Urinary bladder (tissue), 4 donors: ENCODE results near the gene ALG14. TPM values are rescaled to one million over a fixed set of nuclear protein-coding genes. Genes with fewer than 3 reads are reported as not detected.
"Not testable (repeated sequence)": the region's sequence is repeated elsewhere in the genome, so short reads cannot be mapped to it uniquely, and the experiment has no call there.

ENCODE experiments used
- DNase-seq: peaks from one replicate; pipeline ENCODE4 v3.0.0-alpha.2; 2015; ENCODE audit errors: extremely low spot score
- H3K27ac ChIP-seq: one replicate; pipeline ENCODE4 v1.5.1; 2013; ENCODE audit warnings: low read depth, mild to moderate bottlenecking, moderate library complexity
- H3K36me3 ChIP-seq: one replicate; pipeline ENCODE4 v1.6.1; 2013; ENCODE audit warnings: mild to moderate bottlenecking, moderate library complexity; ENCODE audit not compliant: insufficient read depth
- H3K4me1 ChIP-seq: one replicate; pipeline ENCODE4 v1.6.1; 2013; ENCODE audit warnings: mild to moderate bottlenecking, moderate library complexity; ENCODE audit not compliant: insufficient read depth
- H3K4me3 ChIP-seq: one replicate; pipeline ENCODE4 v1.5.1; 2013; ENCODE audit warnings: low read depth, low read length
- WGBS: extraction: QIAGEN DNeasy Blood & Tissue Kit; methylation state at CpG from one replicate; pipeline ENCODE4 v1.1.7; 2013; 5-methylcytosine and 5-hydroxymethylcytosine counted together
- polyA plus RNA-seq: library from polyadenylated mRNA; stranded (reverse); fragments of 200-250 nt; gene quantifications from one replicate; pipeline ENCODE4 v1.2.3, GENCODE V29; 2013
- total RNA-seq: library from RNA; depleted of rRNA; stranded (reverse); fragments of >200 nt; gene quantifications from one replicate; pipeline ENCODE4 v1.2.3, GENCODE V29; 2014
- donor health status: healthy with polysubstance abuse.
- donor health status: healthy.

Gene ALG14
- total and polyA plus RNA-seq, 2 donors: 2.7 to 4.4 TPM

DNA sequence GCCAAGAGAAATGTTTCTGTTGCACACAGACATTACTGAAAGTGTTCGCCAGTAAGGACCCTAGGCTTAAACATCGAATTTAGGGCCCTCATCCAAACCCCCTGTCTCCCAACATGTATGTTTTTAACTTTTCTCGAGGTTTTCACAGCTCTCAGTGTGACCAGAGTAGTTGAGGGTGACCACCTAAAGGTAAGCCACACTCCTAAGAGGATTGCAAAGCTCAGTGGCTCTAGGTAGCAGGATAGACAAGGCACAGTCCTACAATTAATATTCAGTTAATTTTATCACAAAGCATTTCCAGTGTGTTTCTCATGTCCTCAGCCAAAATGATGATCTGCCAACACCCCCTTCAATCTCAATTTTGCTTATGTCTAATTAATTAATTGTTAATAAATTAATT lies 695 bp upstream of the ALG14 start:
- Histone ChIP-seq H3K36me3 (no peaks in the 10 kb centered on the region), H3K27ac (no peak overlapping the region), H3K4me1 (no peaks in the 10 kb centered on the region), H3K4me3 (peak overlapping the region; percentile 42)
- no peak for DNase-seq
- 15% methylated on average over 3 of the region's 3 CpGs for WGBS

DNA sequence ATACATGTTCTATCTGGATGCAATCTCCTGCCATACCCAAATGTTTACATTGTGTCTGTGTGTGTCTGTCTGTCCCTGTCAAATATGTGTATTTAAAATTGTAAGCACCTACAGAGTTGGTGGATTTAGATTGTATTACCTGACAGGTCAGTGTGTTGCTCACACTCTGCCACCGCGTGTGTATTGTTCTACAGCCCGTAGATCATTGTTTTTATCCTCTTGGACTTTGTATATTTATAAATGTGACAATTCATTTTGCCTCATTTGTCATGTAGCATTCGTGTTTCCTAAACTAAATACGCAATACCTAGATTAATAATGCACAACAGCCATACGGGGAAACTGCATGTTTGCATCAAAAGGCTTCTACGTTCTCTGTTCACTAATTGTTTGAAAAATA lies 634 bp downstream of the ALG14 start:
- DNase-seq: no peak
- WGBS: 8% methylated on average over 7 of the region's 7 CpGs
- no peak overlapping the region for H3K27ac ChIP-seq
- no peaks in the 10 kb centered on the region for H3K4me1 ChIP-seq
- no peaks in the 10 kb centered on the region for H3K36me3 ChIP-seq
- H3K4me3 ChIP-seq: peak overlapping the region; percentile 42

DNA sequence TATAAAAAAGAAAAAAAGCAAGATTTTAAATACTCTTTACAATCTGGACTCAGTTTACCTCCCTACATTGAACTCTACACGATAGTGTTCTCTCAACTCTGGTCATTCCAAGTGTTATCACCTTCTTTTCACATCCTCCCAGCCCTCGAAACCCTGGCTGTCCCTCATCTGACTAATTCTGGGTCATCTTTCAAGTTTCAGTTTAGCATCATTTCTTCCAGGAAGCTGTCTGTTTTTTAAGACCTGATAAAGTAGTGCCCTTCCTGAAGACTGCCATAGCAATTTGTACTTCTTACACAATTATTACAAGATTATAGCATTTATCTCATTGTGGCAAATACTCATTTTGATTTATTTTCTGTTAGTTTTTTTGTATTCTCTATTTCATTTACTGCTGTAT lies 1.2 kb downstream of the ALG14 start:
- no peaks in the 10 kb centered on the region for H3K4me1 ChIP-seq
- 70% methylated on average over 2 of the region's 2 CpGs for WGBS
- DNase-seq: no peak
- no peak overlapping the region for H3K27ac ChIP-seq
- H3K4me3 ChIP-seq: peak overlapping the region; percentile 42
- H3K36me3 ChIP-seq: no peaks in the 10 kb centered on the region

DNA sequence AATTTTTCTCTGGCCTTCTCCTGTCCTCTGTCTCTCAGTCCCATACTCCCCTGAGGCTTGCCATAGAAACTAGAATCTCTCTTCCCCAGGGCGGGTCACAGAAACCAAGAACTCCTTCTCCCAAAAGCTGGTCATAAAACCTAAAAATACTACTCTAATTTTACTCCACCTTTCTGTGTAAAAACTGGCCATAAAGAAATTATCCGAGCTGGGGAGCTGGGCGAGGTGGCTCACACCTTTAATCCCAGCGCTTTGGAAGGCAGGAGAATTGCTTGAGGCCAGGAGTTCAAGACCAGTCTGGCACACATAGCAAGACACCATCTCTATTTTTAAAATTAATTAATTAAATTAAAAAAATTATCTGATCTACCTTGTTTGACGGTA lies 3.0 kb downstream of the ALG14 start:
- no peaks in the 10 kb centered on the region for H3K4me1 ChIP-seq
- no peak overlapping the region for H3K4me3 ChIP-seq
- WGBS: 93% methylated on average over 5 of the region's 5 CpGs
- no peak for DNase-seq
- no peaks in the 10 kb centered on the region for H3K36me3 ChIP-seq
- H3K27ac ChIP-seq: no peak overlapping the region

DNA sequence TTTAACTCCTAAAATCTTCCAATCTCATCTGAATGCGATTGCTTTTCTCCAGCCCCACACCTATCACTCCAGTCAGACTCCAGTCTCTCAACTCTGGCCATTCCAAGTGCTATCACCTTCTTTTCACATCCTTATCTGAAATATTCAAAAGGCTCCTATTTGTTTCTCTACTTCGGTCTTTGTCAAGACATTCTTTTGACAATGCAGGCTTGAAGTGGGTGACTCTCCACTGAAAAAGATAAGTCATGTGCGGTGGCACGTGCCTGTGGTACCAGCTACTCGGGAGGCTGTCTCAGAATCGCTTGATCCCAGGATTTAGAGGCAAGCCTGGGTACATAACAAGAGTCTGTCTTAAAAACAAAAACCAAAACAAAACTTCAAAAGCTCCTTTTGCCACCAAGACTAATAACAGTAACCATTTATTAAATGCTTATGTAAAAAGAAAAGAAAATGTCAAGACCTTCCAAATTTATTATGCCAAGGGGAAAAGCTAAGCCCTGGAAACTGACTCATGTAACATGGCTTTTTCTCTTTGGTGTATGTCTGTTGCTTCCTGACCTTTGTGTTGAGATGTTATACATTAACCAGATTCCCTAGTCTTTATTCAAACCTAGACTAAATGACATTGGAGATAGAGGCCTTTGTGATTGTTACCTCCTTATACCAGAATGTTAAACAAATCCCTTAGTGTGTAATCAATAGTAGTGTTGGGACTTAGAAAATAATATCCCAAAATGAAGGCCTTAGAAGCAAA lies 3.6 kb downstream of the ALG14 start:
- 91% methylated on average over 6 of the region's 6 CpGs for WGBS
- H3K27ac ChIP-seq: no peak overlapping the region

DNA sequence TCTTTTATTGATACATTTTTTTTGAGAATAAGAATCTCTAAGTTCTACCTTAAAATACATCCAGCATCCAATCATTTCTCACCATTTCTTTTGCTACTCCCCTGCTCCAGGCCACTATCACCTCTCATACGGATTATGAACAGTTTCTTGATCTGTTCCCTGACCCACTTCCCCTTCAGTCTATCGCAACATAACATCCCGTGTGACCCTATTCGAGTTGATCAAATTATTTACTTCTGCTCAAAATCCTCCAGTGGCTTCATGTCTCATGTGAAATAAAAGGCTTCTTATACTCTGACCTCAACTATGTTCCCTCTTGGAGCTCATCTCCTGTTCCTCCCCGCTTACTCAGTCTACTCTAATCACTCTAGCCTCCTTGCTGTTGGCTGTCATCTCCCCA lies 5.2 kb downstream of the ALG14 start:
- DNase-seq: no peak
- Histone ChIP-seq H3K4me3 (no peak overlapping the region), H3K27ac (no peak overlapping the region), H3K4me1 (no peaks in the 10 kb centered on the region), H3K36me3 (peaks cover 3% of the 10 kb centered on the region)
- WGBS: 89% methylated on average over 5 of the region's 5 CpGs

More for the DNA sequence above, 3.6 kb downstream of the ALG14 start:
- no peak for DNase-seq
- Histone ChIP-seq H3K4me1 (no peaks in the 10 kb centered on the region), H3K4me3 (no peak overlapping the region), H3K36me3 (no peaks in the 10 kb centered on the region)

DNA sequence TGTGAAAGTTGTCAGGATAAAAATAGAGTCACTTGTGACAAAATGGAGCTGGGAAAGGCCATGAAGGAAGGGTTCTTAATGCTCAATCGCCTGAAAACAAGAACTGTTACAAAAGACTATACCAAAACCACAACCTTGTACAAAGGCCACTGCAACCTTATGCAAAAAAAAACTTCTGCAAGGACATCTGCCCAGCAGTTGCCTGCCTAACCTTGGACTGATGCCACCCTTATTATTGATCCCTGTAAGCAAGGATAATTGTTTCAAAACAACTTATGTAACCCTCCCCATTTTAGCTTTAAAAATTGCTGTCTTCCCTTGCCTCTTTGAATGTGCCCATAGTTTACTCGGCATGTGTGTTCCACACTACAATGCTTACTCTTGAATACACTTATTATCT lies 5.7 kb downstream of the ALG14 start:
- no peaks in the 10 kb centered on the region for H3K4me1 ChIP-seq
- 87% methylated on average over 2 of the region's 2 CpGs for WGBS
- no peak overlapping the region for H3K4me3 ChIP-seq
- peaks cover 3% of the 10 kb centered on the region for H3K36me3 ChIP-seq
- DNase-seq: no peak
- H3K27ac ChIP-seq: no peak overlapping the region

DNA sequence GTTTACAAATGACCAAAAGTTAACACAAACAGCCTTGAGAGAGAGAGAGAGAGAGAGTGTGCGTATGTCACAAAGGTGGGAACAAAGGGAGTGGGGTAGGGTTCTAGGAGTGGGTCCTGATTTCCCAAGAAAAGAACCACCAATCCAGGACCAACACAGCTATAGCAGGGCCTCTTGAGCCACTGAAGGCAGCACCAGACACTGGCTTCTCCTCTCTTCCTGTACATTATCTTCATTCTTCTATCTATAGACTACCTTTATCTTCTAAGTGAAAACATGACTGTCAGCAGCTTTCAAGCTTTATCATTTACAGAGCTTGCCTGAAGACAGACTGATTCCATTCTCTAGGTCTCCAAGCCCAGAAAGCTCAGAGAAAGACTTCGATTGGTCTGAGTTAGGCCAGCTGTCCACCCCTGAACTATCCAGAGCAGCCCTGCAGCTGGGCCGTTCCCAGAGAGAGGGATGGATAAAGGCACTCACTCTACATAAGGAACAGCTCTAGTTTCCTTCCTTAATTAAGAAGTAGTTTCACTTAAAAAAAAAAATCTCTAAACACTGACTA lies 11.2 kb downstream of the ALG14 start:
- Histone ChIP-seq H3K27ac (no peak overlapping the region), H3K36me3 (peaks cover 3% of the 10 kb centered on the region), H3K4me1 (no peaks in the 10 kb centered on the region), H3K4me3 (no peak overlapping the region)
- 56% methylated on average over 3 of the region's 3 CpGs for WGBS
- DNase-seq: no peak

DNA sequence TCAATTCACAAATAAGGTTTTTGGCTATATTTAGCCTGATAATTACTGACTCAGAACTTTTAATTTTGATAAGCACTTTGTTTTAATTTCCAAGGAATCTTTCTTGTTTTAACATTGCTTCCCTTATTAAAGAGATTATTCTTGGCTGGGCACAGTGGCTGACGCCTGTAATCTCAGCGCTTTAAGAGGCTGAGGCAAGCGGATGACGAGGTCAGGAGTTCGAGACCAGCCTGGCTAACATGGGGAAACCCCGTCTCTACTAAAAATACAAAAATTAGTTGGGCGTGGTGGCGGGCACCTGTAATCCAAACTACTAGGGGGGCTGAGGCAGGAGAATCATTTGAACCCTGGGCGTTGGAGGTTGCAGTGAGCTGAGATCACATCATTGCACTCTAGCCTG lies 13.8 kb downstream of the ALG14 start:
- 90% methylated on average over 9 of the region's 9 CpGs for WGBS
- Histone ChIP-seq H3K4me3 (no peak overlapping the region), H3K36me3 (peaks cover 3% of the 10 kb centered on the region), H3K4me1 (no peaks in the 10 kb centered on the region), H3K27ac (no peak overlapping the region)
- no peak for DNase-seq

DNA sequence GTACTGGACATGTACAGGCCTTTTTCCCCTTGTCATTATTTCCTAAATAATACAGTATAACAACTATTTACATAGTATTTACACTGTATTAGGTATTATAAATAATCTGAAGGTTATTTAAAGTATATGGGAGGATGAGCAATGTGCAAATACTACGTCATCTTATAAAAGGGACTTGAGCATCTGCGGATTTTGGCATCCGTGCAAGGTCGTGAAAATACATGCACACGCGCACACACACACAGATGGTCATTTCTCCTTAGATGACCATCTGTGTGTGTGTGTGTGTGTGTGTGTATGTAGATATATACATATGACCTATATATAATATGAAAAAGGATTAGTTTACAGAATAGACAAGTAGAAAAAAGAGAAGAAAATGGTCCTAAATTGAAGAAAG lies 15.4 kb downstream of the ALG14 start:
- H3K27ac ChIP-seq: no peak overlapping the region
- H3K4me1 ChIP-seq: no peaks in the 10 kb centered on the region
- H3K4me3 ChIP-seq: no peak overlapping the region
- WGBS: 87% methylated on average over 6 of the region's 6 CpGs
- H3K36me3 ChIP-seq: no peaks in the 10 kb centered on the region
- DNase-seq: no peak

DNA sequence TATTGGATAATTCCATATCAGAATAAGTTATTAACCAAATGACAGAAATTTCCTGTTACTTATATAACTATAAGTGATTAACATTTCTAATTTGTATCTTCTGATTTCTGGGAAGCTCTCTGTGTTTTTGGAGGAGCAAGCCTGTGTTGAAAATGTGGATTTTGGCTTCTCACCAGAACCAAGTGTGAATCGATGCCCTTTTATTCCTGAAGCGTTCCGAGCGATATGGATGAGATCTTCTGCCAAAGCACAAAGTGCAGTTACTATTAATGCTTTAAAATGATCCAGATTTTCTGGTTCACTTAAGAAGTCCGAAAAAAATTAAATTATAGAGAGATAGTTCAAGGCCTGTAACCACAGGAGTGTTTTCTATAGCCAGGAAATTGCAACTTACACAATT lies 22.8 kb downstream of the ALG14 start:
- no peaks in the 10 kb centered on the region for H3K36me3 ChIP-seq
- no peak overlapping the region for H3K4me3 ChIP-seq
- H3K27ac ChIP-seq: no peak overlapping the region
- H3K4me1 ChIP-seq: no peaks in the 10 kb centered on the region
- DNase-seq: no peak
- WGBS: 81% methylated on average over 5 of the region's 5 CpGs

DNA sequence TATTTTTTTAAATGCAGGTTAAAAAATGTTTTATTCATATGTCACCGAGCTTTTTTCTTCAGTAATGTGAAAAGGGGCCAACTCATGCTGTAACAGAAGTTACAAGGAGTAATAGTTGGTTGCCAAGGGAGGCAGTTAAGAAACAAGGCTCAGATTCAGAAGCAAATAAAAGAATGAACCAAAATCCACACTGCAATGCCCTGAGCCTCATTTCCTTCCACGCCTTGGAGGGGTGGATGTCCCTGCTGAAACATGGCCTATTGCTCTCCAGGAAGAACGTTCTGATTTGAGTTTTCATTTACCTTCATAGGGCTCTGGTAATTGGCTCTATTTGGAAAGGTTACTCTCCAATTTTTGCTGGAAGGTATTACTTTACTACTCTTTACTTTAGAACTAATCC lies 24.4 kb downstream of the ALG14 start:
- H3K4me3 ChIP-seq: no peak overlapping the region
- no peaks in the 10 kb centered on the region for H3K36me3 ChIP-seq
- WGBS: 80% methylated on average over 3 of the region's 3 CpGs
- no peaks in the 10 kb centered on the region for H3K4me1 ChIP-seq
- no peak overlapping the region for H3K27ac ChIP-seq
- no peak for DNase-seq

DNA sequence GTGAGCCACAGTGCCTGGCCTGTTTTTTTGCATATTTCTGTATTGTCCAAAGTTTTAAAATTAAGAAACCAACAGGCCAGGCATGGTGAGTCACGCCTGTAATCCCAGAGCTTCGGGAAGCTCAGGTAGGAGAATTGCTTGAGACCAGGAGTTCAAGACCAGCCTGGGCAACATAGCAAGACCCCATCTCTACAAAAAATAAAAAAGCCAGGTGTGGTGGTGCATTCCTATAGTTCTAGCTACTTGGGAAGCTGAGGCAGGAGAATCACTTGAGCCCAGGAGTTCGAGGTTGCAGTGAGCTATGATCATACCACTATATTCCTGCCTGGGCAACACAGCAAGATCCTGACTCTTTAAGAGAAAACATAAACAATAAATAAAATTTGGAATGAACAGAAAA lies 25.1 kb downstream of the ALG14 start:
- not testable (repeated sequence) for H3K4me3 ChIP-seq, H3K27ac ChIP-seq

DNA sequence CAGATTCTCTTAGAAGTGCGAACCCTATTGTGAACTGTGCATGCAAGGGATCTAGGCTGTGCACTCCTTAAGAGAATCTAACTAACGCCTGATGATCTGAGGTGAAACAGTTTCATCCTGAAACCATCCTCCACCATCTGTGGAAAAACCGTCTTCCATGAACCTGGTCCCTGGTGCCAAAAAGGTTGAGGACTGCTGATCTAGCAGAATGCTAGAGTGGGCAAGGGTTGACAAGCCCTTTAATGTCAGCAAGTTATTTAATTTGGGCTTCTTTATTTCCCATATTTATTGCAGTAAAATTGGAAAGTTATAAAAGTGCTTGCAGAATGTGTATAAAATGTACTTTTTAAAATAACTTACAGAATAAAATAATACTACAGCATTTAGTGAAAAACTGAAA lies 26.4 kb downstream of the ALG14 start:
- 91% methylated on average over 3 of the region's 3 CpGs for whole genome bisulfite sequencing
- Histone ChIP-seq H3K4me1 (no peaks in the 10 kb centered on the region), H3K4me3 (no peak overlapping the region), H3K36me3 (no peaks in the 10 kb centered on the region), H3K27ac (no peak overlapping the region)
- DNase-seq: no peak

More for the DNA sequence above, 25.1 kb downstream of the ALG14 start:
- H3K4me1 ChIP-seq, H3K36me3 ChIP-seq, DNase-seq: not testable (repeated sequence)
- WGBS: 94% methylated on average over 3 of the region's 3 CpGs
